Measurements from ENCODE around the gene NPAS3. TPM values are rescaled to one million over a fixed set of nuclear protein-coding genes. Genes with fewer than 3 reads are reported as not detected.

The NPAS3 gene
- polyA plus RNA-seq, 4 donors, result 8.5 to 11.0 (median 10.7) TPM

GRCh38 chr14:33679461-33680225, 741.0 kb downstream of the NPAS3 start:
- DNase-seq (ENCODE audit: low read depth in 4 of 4, low spot score in 3 of 4), result no peak

GRCh38 chr14:33680873-33681272, 742.2 kb downstream of the NPAS3 start:
- DNase-seq (ENCODE audit: low read depth in 4 of 4, low spot score in 3 of 4), result no peak

GRCh38 chr14:33682760-33683159, 744.1 kb downstream of the NPAS3 start:
- DNase-seq (ENCODE audit: low read depth in 4 of 4, low spot score in 3 of 4), result no peak

GRCh38 chr14:33685026-33685425, 746.3 kb downstream of the NPAS3 start:
- DNase-seq (ENCODE audit: low read depth in 4 of 4, low spot score in 3 of 4), result no peak

GRCh38 chr14:33685698-33686097, 747.0 kb downstream of the NPAS3 start:
- no peak for DNase-seq (ENCODE audit: low read depth in 4 of 4, low spot score in 3 of 4)

GRCh38 chr14:33686218-33686617, 747.5 kb downstream of the NPAS3 start:
- no peak for DNase-seq (ENCODE audit: low read depth in 4 of 4, low spot score in 3 of 4)

GRCh38 chr14:33686856-33687255, 748.2 kb downstream of the NPAS3 start:
- no peak for DNase-seq (ENCODE audit: low read depth in 4 of 4, low spot score in 3 of 4)

- no peak for DNase-seq (ENCODE audit: low read depth in 4 of 4, low spot score in 3 of 4)
These were observed 751.0 kb downstream of the NPAS3 start for GRCh38 chr14:33689680-33690079.

- no peak for DNase-seq (ENCODE audit: low read depth in 4 of 4, low spot score in 3 of 4)
These were observed 753.2 kb downstream of the NPAS3 start for GRCh38 chr14:33691907-33692306.

- no peak for DNase-seq (ENCODE audit: low read depth in 4 of 4, low spot score in 3 of 4)
These were observed 754.1 kb downstream of the NPAS3 start for GRCh38 chr14:33692762-33693161.

GRCh38 chr14:33693237-33693636, 754.6 kb downstream of the NPAS3 start:
- no peak for DNase-seq (ENCODE audit: low read depth in 4 of 4, low spot score in 3 of 4)

- no peak for DNase-seq (ENCODE audit: low read depth in 4 of 4, low spot score in 3 of 4)
These were observed 757.5 kb downstream of the NPAS3 start for GRCh38 chr14:33696165-33696564.

- DNase-seq (ENCODE audit: low read depth in 4 of 4, low spot score in 3 of 4), result no peak
These were observed 760.8 kb downstream of the NPAS3 start for GRCh38 chr14:33699300-33699983.

- DNase-seq (ENCODE audit: low read depth in 4 of 4, low spot score in 3 of 4), result no peak
These were observed 761.4 kb downstream of the NPAS3 start for GRCh38 chr14:33700052-33700451.

- DNase-seq (ENCODE audit: low read depth in 4 of 4, low spot score in 3 of 4), result no peak
These were observed 763.6 kb downstream of the NPAS3 start for GRCh38 chr14:33702293-33702692.

- peak in 1 of 4 donors; percentile 16 for DNase-seq (ENCODE audit: low read depth in 4 of 4, low spot score in 3 of 4)
These were observed 765.8 kb downstream of the NPAS3 start for GRCh38 chr14:33704481-33704880.

- DNase-seq (ENCODE audit: low read depth in 4 of 4, low spot score in 3 of 4), result no peak
These were observed 766.8 kb downstream of the NPAS3 start for GRCh38 chr14:33705490-33705889.

GRCh38 chr14:33707716-33708115, 769.0 kb downstream of the NPAS3 start:
- no peak for DNase-seq (ENCODE audit: low read depth in 4 of 4, low spot score in 3 of 4)

- no peak for DNase-seq (ENCODE audit: low read depth in 4 of 4, low spot score in 3 of 4)
These were observed 770.6 kb downstream of the NPAS3 start for GRCh38 chr14:33709283-33709682.

- DNase-seq (ENCODE audit: low read depth in 4 of 4, low spot score in 3 of 4), result no peak
These were observed 771.0 kb downstream of the NPAS3 start for GRCh38 chr14:33709711-33710110.

- no peak for DNase-seq (ENCODE audit: low read depth in 4 of 4, low spot score in 3 of 4)
These were observed 771.6 kb downstream of the NPAS3 start for GRCh38 chr14:33710273-33710672.

- DNase-seq (ENCODE audit: low read depth in 4 of 4, low spot score in 3 of 4), result no peak
These were observed 772.5 kb downstream of the NPAS3 start for GRCh38 chr14:33711194-33711593.
